Neural cell (in vitro differentiated cells): Measurements from ENCODE around the gene HNRNPR. TPM values are rescaled to one million over a fixed set of nuclear protein-coding genes. Genes with fewer than 3 reads are reported as not detected.
A peak's percentile ranks its signal among the peaks of the same experiment; 100 is the strongest.

ENCODE experiments used
- H2AFZ ChIP-seq: fragments of 200-600, 300-800 bp; sonication (generic), shearing (Covaris generic); 2 replicates; pipeline ENCODE4 v1.6.0; 2014; ENCODE audit warnings: low read depth, mild to moderate bottlenecking, antibody characterized with exemption, low read length, moderate library complexity
- H3F3A ChIP-seq: fragments of 200-600 bp; shearing (Covaris generic); 2 replicates; pipeline ENCODE4 v1.6.1; 2016; ENCODE audit warnings: mild to moderate bottlenecking, moderate library complexity, mixed read lengths, antibody characterized with exemption, low read length; ENCODE audit not compliant: insufficient read depth, poor library complexity, severe bottlenecking
- H3K27ac ChIP-seq: fragments of 200-600, 300-800 bp; sonication (generic), shearing (Covaris generic); 2 replicates; pipeline ENCODE4 v1.5.1; 2014; ENCODE audit warnings: mild to moderate bottlenecking, low read length, moderate library complexity
- H3K27me3 ChIP-seq: fragments of 300-800, 200-600 bp; sonication (generic), shearing (Covaris generic); 2 replicates; pipeline ENCODE4 v1.6.0; 2014; ENCODE audit warnings: mild to moderate bottlenecking, low read depth, low read length, moderate library complexity; ENCODE audit not compliant: insufficient read depth
- H3K36me3 ChIP-seq: fragments of 300-800, 200-600 bp; sonication (generic), shearing (Covaris generic); 2 replicates; pipeline ENCODE4 v1.5.1; 2014; ENCODE audit warnings: mild to moderate bottlenecking, antibody characterized with exemption, low read length, moderate library complexity; ENCODE audit not compliant: insufficient read depth
- H3K4me2 ChIP-seq: fragments of 300-800, 200-600 bp; sonication (generic), shearing (Covaris generic); 2 replicates; pipeline ENCODE4 v1.6.0; 2014; ENCODE audit warnings: mild to moderate bottlenecking, low read length
- H3K4me3 ChIP-seq: fragments of 300-800, 200-600 bp; sonication (generic), shearing (Covaris generic); 2 replicates; pipeline ENCODE4 v1.5.1; 2014; ENCODE audit warnings: mild to moderate bottlenecking, low read length, moderate library complexity
- H3K79me2 ChIP-seq: fragments of 200-600 bp; shearing (Covaris generic); replicated peaks from 2 replicates; pipeline ENCODE4 v1.6.0; 2014; ENCODE audit warnings: mild to moderate bottlenecking, low read length, moderate library complexity; ENCODE audit not compliant: insufficient read depth
- H3K9ac ChIP-seq: fragments of 300-800, 200-600 bp; sonication (generic), shearing (Covaris generic); 2 replicates; pipeline ENCODE4 v1.6.1; 2016; ENCODE audit warnings: mild to moderate bottlenecking, low read length, mixed read lengths
- H3K9me2 ChIP-seq: fragments of 200-600 bp; shearing (Covaris generic); 2 replicates; pipeline ENCODE4 v1.6.1; 2016; ENCODE audit warnings: mild to moderate bottlenecking, low read length, mixed read lengths; ENCODE audit not compliant: insufficient read depth
- H3K9me3 ChIP-seq: fragments of 200-600, 300-800 bp; sonication (generic), shearing (Covaris generic); 2 replicates; pipeline ENCODE4 v1.6.1; 2016; ENCODE audit warnings: mild to moderate bottlenecking, mixed run types, low read length, moderate library complexity, mixed read lengths
- H4K20me1 ChIP-seq: fragments of 200-600 bp; shearing (Covaris generic); 2 replicates; pipeline ENCODE4 v1.6.1; 2016; ENCODE audit warnings: mild to moderate bottlenecking, mixed run types; ENCODE audit not compliant: insufficient read depth
- CTCF ChIP-seq: fragments of 450-650 bp; IDR thresholded peaks from 2 replicates; pipeline ENCODE4 v1.5.1; 2014; ENCODE audit warnings: antibody characterized with exemption, mild to moderate bottlenecking, moderate library complexity; ENCODE audit not compliant: poor library complexity, severe bottlenecking
- EP300 ChIP-seq: fragments of 450-650 bp; conservative IDR thresholded peaks from 2 replicates; pipeline ENCODE4 v1.6.1; 2014; ENCODE audit warnings: antibody characterized with exemption, mild to moderate bottlenecking, moderate library complexity; ENCODE audit not compliant: poor library complexity, severe bottlenecking
- EZH2 ChIP-seq: fragments of 200-600, 300-800 bp; shearing (Covaris generic), sonication (generic); IDR thresholded peaks from 2 replicates; pipeline ENCODE4 v1.6.1; 2014; ENCODE audit warnings: antibody characterized with exemption, low read length, borderline replicate concordance, mild to moderate bottlenecking; ENCODE audit not compliant: insufficient read depth, poor library complexity, severe bottlenecking
- MXI1 ChIP-seq: fragments of 450-650 bp; conservative IDR thresholded peaks from 2 replicates; pipeline ENCODE4 v1.6.1; 2014; ENCODE audit warnings: antibody characterized with exemption, mild to moderate bottlenecking; ENCODE audit not compliant: poor library complexity, severe bottlenecking
- POLR2AphosphoS5 ChIP-seq: IDR thresholded peaks from 2 replicates; pipeline ENCODE4 v1.6.1; 2012
- RAD21 ChIP-seq: fragments of 450-650 bp; conservative IDR thresholded peaks from 2 replicates; pipeline ENCODE4 v1.6.1; 2014; ENCODE audit warnings: antibody characterized with exemption, mild to moderate bottlenecking, moderate library complexity
- REST ChIP-seq: IDR thresholded peaks from 2 replicates; pipeline ENCODE4 v1.6.1; 2012; ENCODE audit warnings: borderline replicate concordance
- SMC3 ChIP-seq: fragments of 450-650 bp; conservative IDR thresholded peaks from 2 replicates; pipeline ENCODE4 v1.6.1; 2014; ENCODE audit warnings: antibody characterized with exemption, mild to moderate bottlenecking, moderate library complexity; ENCODE audit not compliant: poor library complexity
- TAF1 ChIP-seq: IDR thresholded peaks from 2 replicates; pipeline ENCODE4 v1.6.1; 2012; ENCODE audit warnings: low read depth
- polyA plus RNA-seq: library from polyadenylated mRNA; depleted of rRNA; stranded (reverse); fragments of >200 nt; gene quantifications from 2 replicates; pipeline ENCODE4 v1.2.3, GENCODE V29; 2014

HNRNPR gene
- polyA plus RNA-seq, 1 donor from 2014 or later = 345 TPM

GRCh38 chr1:23343221-23344110, 618 bp downstream of the HNRNPR start:
- Histone ChIP-seq H2AFZ (no peak overlapping the region), H3K27ac (peak overlapping the region; percentile 85), H3K9me3 (no peaks in the 10 kb centered on the region), H3K79me2 (peaks cover 54% of the 10 kb centered on the region), H3F3A (no peaks in the 10 kb centered on the region), H3K9me2 (no peaks in the 10 kb centered on the region), H3K9ac (peak overlapping the region; percentile 98), H3K36me3 (no peaks in the 10 kb centered on the region), H3K4me2 (peak overlapping the region; percentile 70), H4K20me1 (peaks cover 39% of the 10 kb centered on the region), H3K4me3 (peak overlapping the region; percentile 81), H3K27me3 (no peaks in the 10 kb centered on the region)
- no peak for TF ChIP-seq RAD21
- no peak for TF ChIP-seq REST
- TF ChIP-seq SMC3 = no peak
- TF ChIP-seq POLR2AphosphoS5 = no peak
- TF ChIP-seq TAF1 = no peak
- no peak for TF ChIP-seq CTCF
- TF ChIP-seq EZH2 = no peak
- TF ChIP-seq EP300 = no peak
- no peak for TF ChIP-seq MXI1

GRCh38 chr1:23341931-23342692, 2.0 kb downstream of the HNRNPR start:
- Histone ChIP-seq H3F3A (no peaks in the 10 kb centered on the region), H3K4me3 (peak overlapping the region; percentile 81), H4K20me1 (peaks cover 52% of the 10 kb centered on the region), H2AFZ (no peak overlapping the region), H3K79me2 (peaks cover 67% of the 10 kb centered on the region), H3K9me2 (no peaks in the 10 kb centered on the region), H3K27ac (no peak overlapping the region), H3K9me3 (no peaks in the 10 kb centered on the region), H3K9ac (peak overlapping the region; percentile 98), H3K4me2 (peak overlapping the region; percentile 70), H3K36me3 (peaks cover 7% of the 10 kb centered on the region), H3K27me3 (no peaks in the 10 kb centered on the region)
- no peak for TF ChIP-seq REST
- TF ChIP-seq MXI1 = no peak
- TF ChIP-seq TAF1 = no peak
- TF ChIP-seq EP300 = no peak
